ENCODE results near the gene IL19.
"Not testable (repeated sequence)": the region's sequence is repeated elsewhere in the genome, so short reads cannot be mapped to it uniquely, and the experiment has no call there.

The IL19 gene

GRCh38 chr1:206741142-206741701, 29.4 kb upstream of the IL19 start:
- no peak for DNase-seq

- no peak for DNase-seq
Observed at GRCh38 chr1:206742719-206743383, 27.7 kb upstream of the IL19 start.

- DNase-seq, result peak in 1 of 5 donors; percentile 58
Observed at GRCh38 chr1:206744683-206745082, 25.9 kb upstream of the IL19 start.

GRCh38 chr1:206745301-206745700, 25.3 kb upstream of the IL19 start:
- no peak for DNase-seq

GRCh38 chr1:206748348-206749030, 22.1 kb upstream of the IL19 start:
- DNase-seq, result no peak

GRCh38 chr1:206751891-206752290, 18.7 kb upstream of the IL19 start:
- DNase-seq, result no peak

- no peak for DNase-seq
Observed at GRCh38 chr1:206752481-206752880, 18.1 kb upstream of the IL19 start.

GRCh38 chr1:206753141-206753540, 17.4 kb upstream of the IL19 start:
- no peak for DNase-seq

- no peak for DNase-seq
Observed at GRCh38 chr1:206754011-206754410, 16.6 kb upstream of the IL19 start.

GRCh38 chr1:206757524-206758266, 12.9 kb upstream of the IL19 start:
- peak in 2 of 5 donors; percentile 34 to 88 for DNase-seq

GRCh38 chr1:206760590-206760989, 10.0 kb upstream of the IL19 start:
- no peak for DNase-seq

GRCh38 chr1:206761159-206761768, 9.3 kb upstream of the IL19 start:
- no peak for DNase-seq

GRCh38 chr1:206762741-206763364, 7.7 kb upstream of the IL19 start:
- not testable (repeated sequence) for DNase-seq

GRCh38 chr1:206765771-206766170, 4.8 kb upstream of the IL19 start:
- not testable (repeated sequence) for DNase-seq

- DNase-seq, result peak; percentile 25 to 83 (median 58)
Observed at GRCh38 chr1:206766251-206766856, 4.2 kb upstream of the IL19 start.

GRCh38 chr1:206768472-206769303, 1.9 kb upstream of the IL19 start:
- no peak for DNase-seq

GRCh38 chr1:206769304-206769731, 1.3 kb upstream of the IL19 start:
- peak in 2 of 5 donors; percentile 14 to 94 for DNase-seq

- DNase-seq, result no peak
Observed at GRCh38 chr1:206771338-206771692, 742 bp downstream of the IL19 start.

GRCh38 chr1:206772243-206772937, 1.8 kb downstream of the IL19 start, which contains the start of gene IL10:
IL10 (minus strand) TSS chr1:206772494; CDS start chr1:206772435, 59 bp downstream.
- DNase-seq, result no peak

- DNase-seq, result no peak
Observed at GRCh38 chr1:206774093-206774492, 3.5 kb downstream of the IL19 start.
